ENCODE results near the gene ROR2.

GRCh38 chr9:91761362-91761761 is 188.7 kb downstream of the ROR2 start:
- TF ChIP-seq TAF1 (IDR thresholded peaks at IDR 0.05; ENCODE audit: low read depth) = no peak
- TF ChIP-seq NFIC (IDR thresholded peaks at IDR 0.05) = no peak
- no peak for TF ChIP-seq CREB1 (IDR thresholded peaks at IDR 0.05; ENCODE audit: low read depth)
- no peak for TF ChIP-seq REST (IDR thresholded peaks at IDR 0.05; ENCODE audit: low read depth)
- no peak for TF ChIP-seq MAX (IDR thresholded peaks at IDR 0.05)

All from Ishikawa (cell line).